Fibroblast of the aortic adventitia (primary cell): Measurements from ENCODE around the gene MYH7. TPM values are rescaled to one million over a fixed set of nuclear protein-coding genes. Genes with fewer than 3 reads are reported as not detected.
A peak's percentile ranks its signal among the peaks of the same experiment; 100 is the strongest.

Source experiments
- DNase-seq: peaks from one replicate; pipeline ENCODE4 v3.0.0-alpha.2; 2010; ENCODE audit warnings: low read depth
- H3K4me3 ChIP-seq: 2 replicates; pipeline ENCODE4 v1.5.1; 2011; ENCODE audit warnings: low read depth, mild to moderate bottlenecking, control low read depth, low read length, moderate library complexity
- CTCF ChIP-seq: IDR thresholded peaks from 2 replicates; pipeline ENCODE4 v1.5.1; 2011; ENCODE audit warnings: mild to moderate bottlenecking, low read length, control low read depth, inconsistent platforms; ENCODE audit not compliant: insufficient read depth
- total RNA-seq: library from RNA; depleted of rRNA; stranded (reverse); fragments of >200 nt; gene quantifications from 2 replicates; pipeline ENCODE4 v1.2.3, GENCODE V29; 2012; ENCODE audit warnings: low replicate concordance

Gene MYH7
- total RNA-seq, 1 donor, result not detected

GRCh38 chr14:23470947-23471346 is 35.5 kb upstream of the MYH7 start:
- no peak for DNase-seq

GRCh38 chr14:23469906-23470403 is 34.5 kb upstream of the MYH7 start:
- TF ChIP-seq CTCF, result no peak
- no peak for DNase-seq
- peak overlapping the region; percentile 97 for H3K4me3 ChIP-seq

More at GRCh38 chr14:23470947-23471346, 35.5 kb upstream of the MYH7 start:
- no peak for TF ChIP-seq CTCF
- no peak overlapping the region for H3K4me3 ChIP-seq

- DNase-seq, result peak; percentile 100
- TF ChIP-seq CTCF, result peak; percentile 87
- peak within 1 kb of the TSS; percentile 97 for H3K4me3 ChIP-seq
Observed at GRCh38 chr14:23469127-23469905, 33.9 kb upstream of the MYH7 start, which contains the start of gene NGDN. NGDN (plus strand) TSS chr14:23469703; CDS start chr14:23469716, 13 bp downstream.

- no peak for TF ChIP-seq CTCF
- peak overlapping the region; percentile 64 for H3K4me3 ChIP-seq
- no peak for DNase-seq
Observed at GRCh38 chr14:23468704-23469126, 33.3 kb upstream of the MYH7 start.

- no peak overlapping the region for H3K4me3 ChIP-seq
- no peak for TF ChIP-seq CTCF
- no peak for DNase-seq
Observed at GRCh38 chr14:23465261-23465660, 29.8 kb upstream of the MYH7 start.

GRCh38 chr14:23464700-23465099 is 29.2 kb upstream of the MYH7 start:
- DNase-seq, result no peak
- no peak for TF ChIP-seq CTCF
- H3K4me3 ChIP-seq, result no peak overlapping the region

- H3K4me3 ChIP-seq, result no peak overlapping the region
- no peak for DNase-seq
- TF ChIP-seq CTCF, result no peak
Observed at GRCh38 chr14:23460960-23461359, 25.5 kb upstream of the MYH7 start.
